Trophoblast cell (in vitro differentiated cells and primary cell): ENCODE data around the gene SMAD2.
"Not testable (repeated sequence)": the region's sequence is repeated elsewhere in the genome, so short reads cannot be mapped to it uniquely, and the experiment has no call there.

ENCODE experiments used
- DNase-seq, 2 donors: peaks; one replicate each; pipeline ENCODE4 v3.0.0-alpha.2; 2016
- H2AFZ ChIP-seq: 2 replicates; pipeline ENCODE4 v1.6.1; 2013; ENCODE audit warnings: low read length, moderate library complexity, mild to moderate bottlenecking; ENCODE audit not compliant: insufficient read depth, poor library complexity
- H2AK5ac ChIP-seq: 2 replicates; pipeline ENCODE4 v1.6.1; 2013; ENCODE audit warnings: mild to moderate bottlenecking, low read length
- H2BK120ac ChIP-seq: 2 replicates; pipeline ENCODE4 v1.6.1; 2013; ENCODE audit warnings: low read length, mild to moderate bottlenecking, moderate library complexity; ENCODE audit not compliant: insufficient read depth, poor library complexity
- H2BK12ac ChIP-seq: 2 replicates; pipeline ENCODE4 v1.6.1; 2013; ENCODE audit warnings: mild to moderate bottlenecking, low read length, moderate library complexity
- H2BK5ac ChIP-seq: 2 replicates; pipeline ENCODE4 v1.6.1; 2013; ENCODE audit warnings: low read length, low read depth, moderate library complexity, mild to moderate bottlenecking; ENCODE audit not compliant: poor library complexity
- H3K14ac ChIP-seq: 2 replicates; pipeline ENCODE4 v1.6.1; 2013; ENCODE audit warnings: mild to moderate bottlenecking, low read length
- H3K18ac ChIP-seq: 2 replicates; pipeline ENCODE4 v1.6.1; 2013; ENCODE audit warnings: mild to moderate bottlenecking, low read length
- H3K23ac ChIP-seq: 2 replicates; pipeline ENCODE4 v1.6.1; 2013; ENCODE audit warnings: low read length
- H3K27ac ChIP-seq: 2 replicates; pipeline ENCODE4 v1.5.1; 2013; ENCODE audit warnings: low read depth, mild to moderate bottlenecking, inconsistent platforms, low read length, moderate library complexity
- H3K27me3 ChIP-seq: 2 replicates; pipeline ENCODE4 v1.6.1; 2013; ENCODE audit warnings: inconsistent platforms, mild to moderate bottlenecking, low read length, moderate library complexity; ENCODE audit not compliant: insufficient read depth
- H3K36me3 ChIP-seq, 2 experiments: 1 replicate in 1 of 2; 2 replicates in 1 of 2; pipeline ENCODE4 v1.6.1; 2013; ENCODE audit warnings: low read length in 2 of 2, mild to moderate bottlenecking in 2 of 2, moderate library complexity in 1 of 2; ENCODE audit not compliant: insufficient read depth in 2 of 2, control insufficient read depth in 1 of 2
- H3K4ac ChIP-seq: 2 replicates; pipeline ENCODE4 v1.6.1; 2013; ENCODE audit warnings: low read depth, mild to moderate bottlenecking, low read length, moderate library complexity
- H3K4me1 ChIP-seq, 2 experiments: 1 replicate in 1 of 2; 2 replicates in 1 of 2; pipeline ENCODE4 v1.6.1; 2013; ENCODE audit warnings: low read length in 2 of 2, mild to moderate bottlenecking in 2 of 2, moderate library complexity in 1 of 2; ENCODE audit not compliant: insufficient read depth in 2 of 2, control insufficient read depth in 1 of 2
- H3K4me2 ChIP-seq: 2 replicates; pipeline ENCODE4 v1.6.1; 2013; ENCODE audit warnings: inconsistent platforms, mild to moderate bottlenecking, low read length, moderate library complexity
- H3K4me3 ChIP-seq: 2 replicates; pipeline ENCODE4 v1.5.1; 2013; ENCODE audit warnings: mild to moderate bottlenecking, low read depth, low read length, inconsistent platforms
- H3K79me1 ChIP-seq: one replicate; pipeline ENCODE4 v1.6.1; 2013; ENCODE audit warnings: low read length
- H3K79me2 ChIP-seq: 2 replicates; pipeline ENCODE4 v1.6.1; 2013; ENCODE audit warnings: low read length, mild to moderate bottlenecking; ENCODE audit not compliant: control insufficient read depth, insufficient read depth, poor library complexity
- H3K9ac ChIP-seq: 2 replicates; pipeline ENCODE4 v1.6.1; 2013; ENCODE audit warnings: mild to moderate bottlenecking, low read length
- H3K9me3 ChIP-seq: 2 replicates; pipeline ENCODE4 v1.6.1; 2013; ENCODE audit warnings: low read depth, mild to moderate bottlenecking, control low read depth, inconsistent platforms, low read length; ENCODE audit not compliant: insufficient read depth
- H4K12ac ChIP-seq: 2 replicates; pipeline ENCODE4 v1.6.1; 2013; ENCODE audit warnings: low read depth, mild to moderate bottlenecking, low read length, moderate library complexity
- H4K8ac ChIP-seq: 2 replicates; pipeline ENCODE4 v1.6.1; 2013; ENCODE audit warnings: low read depth, mild to moderate bottlenecking, low read length, moderate library complexity
- H4K91ac ChIP-seq: one replicate; pipeline ENCODE4 v1.6.1; 2013; ENCODE audit warnings: low read depth, mild to moderate bottlenecking, low read length, moderate library complexity
- WGBS: extraction: QIAGEN DNeasy Blood & Tissue Kit; methylation state at CpG from one replicate; pipeline ENCODE4 v1.1.7; 2013; ENCODE audit warnings: missing lambda C conversion rate; ENCODE audit not compliant: insufficient read length, insufficient coverage; ENCODE audit errors: extremely low coverage; 5-methylcytosine and 5-hydroxymethylcytosine counted together

SMAD2 gene

GRCh38 chr18:47829831-47830230 lies 100.6 kb downstream of the SMAD2 start:
- Histone ChIP-seq H3K4ac (no peak overlapping the region), H3K79me1 (no peaks in the 10 kb centered on the region), H4K12ac (no peak overlapping the region), H3K36me3 (peaks cover 14 to 15% of the 10 kb centered on the region in 2 experiments), H3K9ac (no peak overlapping the region), H2BK120ac (no peak overlapping the region), H4K91ac (no peak overlapping the region), H2AK5ac (no peak overlapping the region), H3K27me3 (no peaks in the 10 kb centered on the region), H3K4me3 (no peak overlapping the region), H3K4me2 (no peak overlapping the region), H2BK12ac (no peak overlapping the region), H3K23ac (no peak overlapping the region), H3K79me2 (no peaks in the 10 kb centered on the region), H3K14ac (no peak overlapping the region), H3K9me3 (peaks cover 4% of the 10 kb centered on the region), H3K18ac (no peak overlapping the region), H3K4me1 (peaks cover 0 to 3% of the 10 kb centered on the region in 2 experiments), H2BK5ac (no peak overlapping the region), H3K27ac (no peak overlapping the region), H4K8ac (no peak overlapping the region), H2AFZ (no peak overlapping the region)
- no CpG with 5 or more reads among the region's 3 CpGs for WGBS
- DNase-seq, result no peak

- H3K18ac ChIP-seq, H3K79me1 ChIP-seq, H3K27ac ChIP-seq, H3K9me3 ChIP-seq, H2AK5ac ChIP-seq, H4K12ac ChIP-seq, H2AFZ ChIP-seq, H3K14ac ChIP-seq, H3K23ac ChIP-seq, H4K8ac ChIP-seq, H2BK12ac ChIP-seq, H3K9ac ChIP-seq, H3K4me1 ChIP-seq, DNase-seq, H3K4me2 ChIP-seq, H2BK5ac ChIP-seq, H3K4ac ChIP-seq, H2BK120ac ChIP-seq, H3K27me3 ChIP-seq, H3K4me3 ChIP-seq, H3K79me2 ChIP-seq, H4K91ac ChIP-seq: not testable (repeated sequence)
- WGBS, result no CpG with 5 or more reads among the region's 34 CpGs
- peaks cover 13 to 15% of the 10 kb centered on the region in 2 experiments for H3K36me3 ChIP-seq
These were observed 102.4 kb downstream of the SMAD2 start for GRCh38 chr18:47828031-47828430.

GRCh38 chr18:47826157-47827074 lies 104.0 kb downstream of the SMAD2 start:
- Histone ChIP-seq H2BK120ac (no peak overlapping the region), H3K23ac (peak overlapping the region; percentile 42), H2AK5ac (no peak overlapping the region), H3K27me3 (no peaks in the 10 kb centered on the region), H3K79me1 (no peaks in the 10 kb centered on the region), H2AFZ (no peak overlapping the region), H3K27ac (no peak overlapping the region), H3K9ac (no peak overlapping the region), H2BK5ac (no peak overlapping the region), H3K4me2 (no peak overlapping the region), H3K9me3 (peaks cover 4% of the 10 kb centered on the region), H3K4ac (no peak overlapping the region), H3K18ac (no peak overlapping the region), H4K8ac (no peak overlapping the region), H3K4me3 (no peak overlapping the region), H2BK12ac (no peak overlapping the region), H4K91ac (no peak overlapping the region), H3K36me3 (peaks cover 15% of the 10 kb centered on the region in 2 experiments), H3K14ac (no peak overlapping the region), H3K4me1 (peaks cover 0 to 3% of the 10 kb centered on the region in 2 experiments), H4K12ac (no peak overlapping the region), H3K79me2 (no peaks in the 10 kb centered on the region)
- WGBS, result no CpG with 5 or more reads among the region's 5 CpGs
- peak in 1 of 2 donors; percentile 20 for DNase-seq

- no peak overlapping the region for H2AK5ac ChIP-seq
- no peak overlapping the region for H2BK12ac ChIP-seq
- no peak overlapping the region for H2BK120ac ChIP-seq
- H2BK5ac ChIP-seq, result no peak overlapping the region
- H3K9me3 ChIP-seq, result no peaks in the 10 kb centered on the region
- no peak overlapping the region for H3K4me3 ChIP-seq
- H3K23ac ChIP-seq, result no peak overlapping the region
- no peak overlapping the region for H4K91ac ChIP-seq
- no peak overlapping the region for H2AFZ ChIP-seq
- no peak overlapping the region for H4K8ac ChIP-seq
- H3K4me1 ChIP-seq, result peaks cover 0 to 4% of the 10 kb centered on the region in 2 experiments
- H3K4me2 ChIP-seq, result no peak overlapping the region
- no peaks in the 10 kb centered on the region for H3K27me3 ChIP-seq
- H3K27ac ChIP-seq, result no peak overlapping the region
- H3K4ac ChIP-seq, result no peak overlapping the region
- peaks cover 6 to 7% of the 10 kb centered on the region in 2 experiments for H3K36me3 ChIP-seq
- H3K79me2 ChIP-seq, result no peaks in the 10 kb centered on the region
- H3K18ac ChIP-seq, result no peak overlapping the region
- no CpG with 5 or more reads among the region's 3 CpGs for WGBS
- H3K79me1 ChIP-seq, result no peaks in the 10 kb centered on the region
- no peak overlapping the region for H3K14ac ChIP-seq
- H4K12ac ChIP-seq, result no peak overlapping the region
- no peak overlapping the region for H3K9ac ChIP-seq
- DNase-seq, result no peak
These were observed 109.1 kb downstream of the SMAD2 start for GRCh38 chr18:47821314-47821713.
